Keratinocyte (primary cell): ENCODE data around the gene MRGPRX4. TPM values are rescaled to one million over a fixed set of nuclear protein-coding genes. Genes with fewer than 3 reads are reported as not detected.

ENCODE experiments used
- DNase-seq: peaks from one replicate; pipeline ENCODE4 v3.0.0-alpha.2; 2011; ENCODE audit warnings: low read depth, missing footprints, low spot score
- FAIRE-seq: peaks from 2 replicates; lab custom pipeline; 2011; peaks lifted over from hg19 to GRCh38; lab: Jason Lieb, UNC
- H2AFZ ChIP-seq: 2 replicates; pipeline ENCODE4 v1.6.0; 2012; ENCODE audit warnings: low read length, control low read depth, inconsistent platforms; ENCODE audit not compliant: control insufficient read depth
- H3K27ac ChIP-seq: 2 replicates; pipeline ENCODE4 v1.5.1; 2011; ENCODE audit warnings: low read length; ENCODE audit not compliant: control insufficient read depth, insufficient read depth
- H3K27me3 ChIP-seq: 3 replicates; pipeline ENCODE4 v1.6.0; 2011; ENCODE audit warnings: low read length; ENCODE audit not compliant: control insufficient read depth, insufficient read depth; ENCODE audit errors: extremely low read depth
- H3K36me3 ChIP-seq, 2 experiments: 2 replicates in 1 of 2; 3 replicates in 1 of 2; pipeline ENCODE4 v1.5.1; 2011; ENCODE audit warnings: low read length in 2 of 2, mild to moderate bottlenecking in 1 of 2; ENCODE audit not compliant: control insufficient read depth in 2 of 2, insufficient read depth in 2 of 2; ENCODE audit errors: extremely low read depth in 1 of 2
- H3K4me1 ChIP-seq: 3 replicates; pipeline ENCODE4 v1.5.1; 2011; ENCODE audit warnings: low read length; ENCODE audit not compliant: control insufficient read depth, insufficient read depth; ENCODE audit errors: extremely low read depth
- H3K4me2 ChIP-seq: 3 replicates; pipeline ENCODE4 v1.6.0; 2011; ENCODE audit warnings: low read depth, low read length; ENCODE audit not compliant: control insufficient read depth, insufficient read depth; ENCODE audit errors: extremely low read depth
- H3K4me3 ChIP-seq, 3 experiments: fragments of 200-600 bp in 1 of 3; sonication (generic) in 1 of 3; 2 replicates in 2 of 3; 3 replicates in 1 of 3; pipeline ENCODE4 v1.5.1; 2011 to 2016; ENCODE audit warnings: low read length in 3 of 3, mild to moderate bottlenecking in 3 of 3, control low read depth in 2 of 3, inconsistent platforms in 1 of 3, low read depth in 1 of 3, mixed read lengths in 1 of 3, mixed run types in 1 of 3, moderate library complexity in 1 of 3; ENCODE audit not compliant: control insufficient read depth in 2 of 3, insufficient read depth in 2 of 3; ENCODE audit errors: extremely low read depth in 1 of 3
- H3K79me2 ChIP-seq: 2 replicates; pipeline ENCODE4 v1.6.0; 2012; ENCODE audit warnings: low read length; ENCODE audit not compliant: control insufficient read depth, insufficient read depth
- H3K9ac ChIP-seq: 3 replicates; pipeline ENCODE4 v1.6.0; 2011; ENCODE audit warnings: low read length; ENCODE audit not compliant: control insufficient read depth, insufficient read depth; ENCODE audit errors: extremely low read depth
- H3K9me1 ChIP-seq: 3 replicates; pipeline ENCODE4 v1.6.0; 2011; ENCODE audit warnings: low read length; ENCODE audit not compliant: control insufficient read depth, insufficient read depth; ENCODE audit errors: extremely low read depth
- H3K9me3 ChIP-seq: 2 replicates; pipeline ENCODE4 v1.5.1; 2012; ENCODE audit warnings: low read depth, low read length; ENCODE audit not compliant: control insufficient read depth
- H4K20me1 ChIP-seq: 3 replicates; pipeline ENCODE4 v1.6.0; 2011; ENCODE audit warnings: low read length; ENCODE audit not compliant: control insufficient read depth, insufficient read depth; ENCODE audit errors: extremely low read depth
- CTCF ChIP-seq, 3 experiments: IDR thresholded peaks in 1 of 3; conservative IDR thresholded peaks in 1 of 3; optimal IDR thresholded peaks in 1 of 3; 2 replicates in 2 of 3; 3 replicates in 1 of 3; pipeline versions ENCODE3 to v1.5.1; 2011; ENCODE audit warnings: low read length in 3 of 3, mild to moderate bottlenecking in 3 of 3, moderate library complexity in 2 of 3, control low read depth in 1 of 3, inconsistent platforms in 1 of 3; ENCODE audit not compliant: insufficient read depth in 2 of 3; ENCODE audit errors: extremely low read depth in 1 of 3
- EZH2 ChIP-seq: IDR thresholded peaks from one replicate; pipeline ENCODE4 v1.6.1; 2012; ENCODE audit warnings: inconsistent platforms, mild to moderate bottlenecking, low read length, moderate library complexity
- dilution Hi-C: fragments of 300-500 bp; cut with MboI; formaldehyde crosslinking; loops from one replicate; pipeline ENCODE4 v1.7.0; 2020; ENCODE audit warnings: low sequenced_read_pairs; ENCODE audit not compliant: extremely low pct_ligation_motif_present
- polyA plus RNA-seq, 5 experiments: library from polyadenylated mRNA; depleted of rRNA in 3 of 5; stranded (reverse) in 3 of 5; stranded (forward) in 1 of 5; unstranded in 1 of 5; fragments of >200 nt; gene quantifications; 1 replicate in 1 of 5; 2 replicates in 3 of 5; 3 replicates in 1 of 5; pipeline versions ENCODE4 v1.2.1 to v1.2.3, GENCODE V29; 2011 to 2012; ENCODE audit warnings: missing spikeins in 2 of 5, low read depth in 1 of 5, low replicate concordance in 1 of 5

MRGPRX4 gene
- polyA plus RNA-seq, 1 donor (not counting 4 experiments of a cell fraction or from before 2014, with no cell fraction given): 0.05 TPM

- Histone ChIP-seq H3K79me2 (no peaks in the 10 kb centered on the region), H3K27ac (no peak overlapping the region), H3K9me3 (no peaks in the 10 kb centered on the region), H3K4me3 (no peak overlapping the region), H3K9ac (no peak overlapping the region), H3K9me1 (no peaks in the 10 kb centered on the region), H3K4me1 (no peaks in the 10 kb centered on the region), H3K4me2 (no peak overlapping the region), H3K36me3 (no peaks in the 10 kb centered on the region), H3K27me3 (peaks cover 7% of the 10 kb centered on the region), H2AFZ (no peak overlapping the region), H4K20me1 (no peaks in the 10 kb centered on the region)
- dilution Hi-C loops: no loop called here
- DNase-seq (no peak), FAIRE-seq (no peak)
- TF ChIP-seq EZH2 (no peak), CTCF (optimal IDR thresholded peaks at IDR 0.05 in 1 of 3, IDR thresholded peaks at IDR 0.05 in 1 of 3, conservative IDR thresholded peaks at IDR 0.05 in 1 of 3; ENCODE audit: extremely low read depth in 1 of 3, insufficient read depth in 2 of 3, low read length in 3 of 3) (no peak)
These were observed 31.6 kb downstream of the MRGPRX4 start for GRCh38 chr11:18204220-18204619.

GRCh38 chr11:18204771-18205170 lies 32.1 kb downstream of the MRGPRX4 start:
- no peak for TF ChIP-seq EZH2
- no peak for TF ChIP-seq CTCF (optimal IDR thresholded peaks at IDR 0.05 in 1 of 3, IDR thresholded peaks at IDR 0.05 in 1 of 3, conservative IDR thresholded peaks at IDR 0.05 in 1 of 3; ENCODE audit: extremely low read depth in 1 of 3, insufficient read depth in 2 of 3, low read length in 3 of 3)
- Histone ChIP-seq H2AFZ (no peak overlapping the region), H3K4me1 (no peaks in the 10 kb centered on the region), H4K20me1 (no peaks in the 10 kb centered on the region), H3K27me3 (peaks cover 10% of the 10 kb centered on the region), H3K4me3 (no peak overlapping the region), H3K9me3 (no peaks in the 10 kb centered on the region), H3K27ac (no peak overlapping the region), H3K79me2 (no peaks in the 10 kb centered on the region), H3K4me2 (no peak overlapping the region), H3K9ac (no peak overlapping the region), H3K9me1 (no peaks in the 10 kb centered on the region), H3K36me3 (no peaks in the 10 kb centered on the region)
- FAIRE-seq: no peak
- no peak for DNase-seq
- dilution Hi-C loops: no loop called here
